Thyroid gland (tissue), 4 donors: ENCODE data around the gene CACNG6. TPM values are rescaled to one million over a fixed set of nuclear protein-coding genes. Genes with fewer than 3 reads are reported as not detected.

Source experiments
- DNase-seq, 2 donors: peaks; one replicate each; pipeline ENCODE4 v3.0.0-alpha.2; 2019
- H3K27ac ChIP-seq, 3 donors: fragments of 200-600 bp; sonication (generic); 1 replicate in 2 of 3; 2 replicates in 1 of 3; pipeline ENCODE4 v1.5.1; 2016 to 2019; ENCODE audit warnings: mild to moderate bottlenecking in 1 of 3, moderate library complexity in 1 of 3
- H3K27me3 ChIP-seq: fragments of 200-600 bp; sonication (generic); one replicate; pipeline ENCODE4 v1.5.1; 2019
- H3K36me3 ChIP-seq, 2 donors: fragments of 200-600 bp; sonication (generic); one replicate each; pipeline ENCODE4 v1.5.1; 2016 to 2019
- H3K4me1 ChIP-seq, 2 donors: fragments of 200-600 bp; sonication (generic); one replicate each; pipeline ENCODE4 v1.5.1; 2017 to 2019
- H3K4me3 ChIP-seq, 3 donors: fragments of 200-600 bp; sonication (generic); replicated peaks in 1 of 3; 1 replicate in 2 of 3; 2 replicates in 1 of 3; pipeline ENCODE4 v1.5.1; 2016; ENCODE audit warnings: mild to moderate bottlenecking in 1 of 3
- H3K9me3 ChIP-seq: fragments of 200-600 bp; sonication (generic); one replicate; pipeline ENCODE4 v1.5.1; 2017
- CTCF ChIP-seq, 6 experiments: fragments of 200-600 bp in 3 of 6; fragments of 450-650 bp in 3 of 6; sonication (generic) in 3 of 6; IDR thresholded peaks; one replicate each; pipeline ENCODE4 v1.5.1; 2016 to 2019; ENCODE audit warnings: antibody characterized with exemption in 6 of 6, mild to moderate bottlenecking in 2 of 6, inconsistent platforms in 1 of 6, moderate library complexity in 1 of 6
- POLR2A ChIP-seq, 2 donors: fragments of 450-650 bp; IDR thresholded peaks; one replicate each; pipeline ENCODE4 v1.6.1; 2017; ENCODE audit warnings: antibody characterized with exemption in 2 of 2, mild to moderate bottlenecking in 2 of 2, moderate library complexity in 1 of 2
- WGBS, 2 donors: methylation state at CpG; one replicate each; pipeline ENCODE4 v1.1.5; 2017; 5-methylcytosine and 5-hydroxymethylcytosine counted together
- intact Hi-C: fragments of 100-400 bp; cut with DNase I; formaldehyde crosslinking; loops from one replicate; pipeline ENCODE4 v1.15.1; 2023
- total RNA-seq, 4 donors: library from RNA; depleted of rRNA; stranded (reverse); fragments of >200 nt; gene quantifications; one replicate each; pipeline ENCODE4 v1.2.3, GENCODE V29; 2016

Gene CACNG6
- total RNA-seq, 4 donors from 2014 or later: not detected

- Histone ChIP-seq H3K9me3 (no peaks in the 10 kb centered on the region), H3K4me1 (no peaks in the 10 kb centered on the region), H3K27me3 (peaks cover 19% of the 10 kb centered on the region), H3K27ac (no peak overlapping the region), H3K36me3 (no peaks in the 10 kb centered on the region), H3K4me3 (no peak overlapping the region)
- TF ChIP-seq POLR2A (IDR thresholded peaks at IDR 0.05) (no peak), CTCF (IDR thresholded peaks at IDR 0.05) (no peak)
- DNase-seq: no peak
- intact Hi-C loops: no loop called here
- 4 to 7% methylated on average over 8 of the region's 8 CpGs for WGBS, 2 donors
Observed at GRCh38 chr19:53960886-53961285, 30.6 kb upstream of the CACNG6 start.

GRCh38 chr19:53961523-53962356 lies 29.7 kb upstream of the CACNG6 start:
- DNase-seq: no peak
- WGBS, 2 donors: 2 to 4% methylated on average over 32 of the region's 32 CpGs
- Histone ChIP-seq H3K27me3 (peaks cover 19% of the 10 kb centered on the region), H3K4me3 (no peak overlapping the region), H3K27ac (no peak overlapping the region), H3K36me3 (no peaks in the 10 kb centered on the region), H3K4me1 (no peaks in the 10 kb centered on the region), H3K9me3 (no peaks in the 10 kb centered on the region)
- intact Hi-C loops: no loop called here
- no peak for TF ChIP-seq POLR2A (IDR thresholded peaks at IDR 0.05)
- no peak for TF ChIP-seq CTCF (IDR thresholded peaks at IDR 0.05)

- H3K4me3 ChIP-seq: no peak within 1 kb of the TSS
- no peak within 1 kb of the TSS for H3K27ac ChIP-seq
- intact Hi-C loops: no loop called here
- no peak for TF ChIP-seq POLR2A (IDR thresholded peaks at IDR 0.05)
- no peak for TF ChIP-seq CTCF (IDR thresholded peaks at IDR 0.05)
- WGBS, 2 donors: 0 to 10% methylated on average over 1 to 6 of the region's 55 CpGs
- H3K36me3 ChIP-seq: no peaks in the 10 kb centered on the region
- no peak for DNase-seq
- peaks cover 14% of the 10 kb centered on the region for H3K27me3 ChIP-seq
- H3K9me3 ChIP-seq: no peaks in the 10 kb centered on the region
- no peaks in the 10 kb centered on the region for H3K4me1 ChIP-seq
Observed at GRCh38 chr19:53962887-53963431, 28.5 kb upstream of the CACNG6 start, which contains the start of gene CACNG8. Gene CACNG8, plus strand, starts transcription at chr19:53962937.

GRCh38 chr19:53965091-53965490 lies 26.3 kb upstream of the CACNG6 start:
- H3K4me1 ChIP-seq: no peaks in the 10 kb centered on the region
- H3K9me3 ChIP-seq: no peaks in the 10 kb centered on the region
- peaks cover 8% of the 10 kb centered on the region for H3K27me3 ChIP-seq
- DNase-seq: no peak
- WGBS, 2 donors: 76 to 80% methylated on average over 11 of the region's 11 CpGs
- no peak for TF ChIP-seq POLR2A (IDR thresholded peaks at IDR 0.05)
- TF ChIP-seq CTCF (IDR thresholded peaks at IDR 0.05): no peak
- no peak overlapping the region for H3K4me3 ChIP-seq
- H3K36me3 ChIP-seq: no peaks in the 10 kb centered on the region
- no peak overlapping the region for H3K27ac ChIP-seq
- intact Hi-C loops: no loop called here

GRCh38 chr19:53966931-53967330 lies 24.5 kb upstream of the CACNG6 start:
- no peak overlapping the region for H3K4me3 ChIP-seq
- no peaks in the 10 kb centered on the region for H3K27me3 ChIP-seq
- H3K36me3 ChIP-seq: no peaks in the 10 kb centered on the region
- WGBS, 2 donors: 79 to 85% methylated on average over 7 of the region's 7 CpGs
- intact Hi-C loops: no loop called here
- H3K9me3 ChIP-seq: no peaks in the 10 kb centered on the region
- no peak overlapping the region for H3K27ac ChIP-seq
- TF ChIP-seq CTCF (IDR thresholded peaks at IDR 0.05) (no peak), POLR2A (IDR thresholded peaks at IDR 0.05) (no peak)
- H3K4me1 ChIP-seq: no peaks in the 10 kb centered on the region
- no peak for DNase-seq
